ENCODE measurements around the gene CHAF1A.

CHAF1A gene

DNA sequence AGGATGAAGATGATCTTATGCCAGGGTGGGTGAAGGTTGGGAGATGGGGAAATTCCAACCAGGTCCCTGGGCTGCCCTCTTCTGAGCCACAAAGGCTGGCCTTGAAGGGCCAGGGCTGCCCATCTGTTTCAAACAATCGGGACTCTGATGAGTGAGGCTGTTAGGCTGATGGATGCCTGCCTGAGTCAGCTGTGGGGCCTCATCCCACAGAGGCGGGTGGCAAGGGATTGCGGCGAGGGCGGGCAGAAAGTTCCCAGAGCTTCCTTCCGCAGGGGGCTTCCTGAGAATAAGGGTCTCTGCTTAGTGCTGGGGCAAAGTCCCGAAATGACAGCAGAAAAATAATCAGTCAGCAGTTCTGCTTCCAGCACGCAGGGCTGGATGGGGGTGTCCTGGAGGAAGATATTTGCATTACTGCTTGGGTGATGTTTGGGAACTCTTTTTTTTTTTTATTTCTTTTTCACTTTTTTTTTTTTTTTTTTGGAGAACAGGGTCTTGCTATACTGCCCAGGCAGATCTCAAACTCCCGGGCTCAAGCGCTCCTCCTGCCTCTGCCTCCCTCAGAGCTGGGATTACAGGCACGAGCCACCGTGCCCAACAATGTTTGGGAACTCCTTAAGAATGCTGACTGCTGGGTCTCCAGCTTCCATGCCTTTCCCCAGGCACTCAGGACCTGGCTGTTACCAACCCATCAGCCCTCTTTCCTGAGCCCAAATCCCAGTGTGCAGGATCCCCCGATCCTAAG is 16.2 kb upstream of the CHAF1A start:
- H3K9me3 ChIP-seq (ENCODE audit: insufficient read depth, low read depth, low read length), result no peaks in the 10 kb centered on the region
- WGBS, result 94% methylated on average over 13 of the region's 13 CpGs
- H3K4me1 ChIP-seq (ENCODE audit: insufficient read depth, low read length), result peaks cover 16% of the 10 kb centered on the region
- no peaks in the 10 kb centered on the region for H3K27me3 ChIP-seq (ENCODE audit: insufficient read depth, low read length)
- H3K9ac ChIP-seq (ENCODE audit: low read depth, low read length), result no peak overlapping the region
- H3K27ac ChIP-seq (ENCODE audit: low read depth, low read length), result no peak overlapping the region
- H3K4me3 ChIP-seq (ENCODE audit: low read length), result no peak overlapping the region
- H3K36me3 ChIP-seq (ENCODE audit: insufficient read depth, low read length), result peaks cover 5% of the 10 kb centered on the region; the same call in 1 of the 2 replicates

DNA sequence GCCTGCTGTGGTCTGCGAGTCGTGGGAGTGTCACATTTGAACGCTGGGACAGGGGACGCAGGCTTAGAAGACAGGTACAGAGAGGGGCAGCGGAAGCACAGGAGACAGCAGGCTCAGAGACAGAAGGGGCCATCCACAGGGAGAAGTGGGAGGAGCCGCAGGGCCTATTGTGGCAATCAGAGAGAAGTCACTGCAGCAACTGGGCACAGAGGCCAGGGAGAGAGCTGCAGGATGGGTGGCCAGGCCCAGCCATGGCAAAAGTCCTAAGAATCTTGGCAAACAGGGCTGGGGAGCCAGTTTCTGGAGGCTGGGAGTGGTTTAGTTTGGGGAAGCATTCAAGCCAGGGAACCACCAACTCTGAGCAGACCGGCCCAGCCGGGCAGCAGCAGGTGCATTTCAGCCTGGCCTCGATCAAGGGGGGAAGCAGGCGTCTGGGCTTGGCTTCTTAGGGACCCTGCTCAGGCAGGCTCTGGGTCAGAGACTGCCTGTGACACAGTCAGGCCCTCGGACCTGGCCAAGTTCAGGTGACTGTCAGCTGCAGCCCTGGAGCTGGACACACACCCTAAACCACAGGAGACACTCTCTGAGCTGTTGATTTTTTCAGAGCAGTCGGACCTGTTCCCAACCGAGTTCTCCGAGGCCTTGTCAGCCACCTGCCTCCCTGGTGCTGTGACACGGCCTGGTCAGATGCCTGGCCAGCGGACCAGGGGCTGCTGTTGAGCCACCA is 13.9 kb upstream of the CHAF1A start:
- H3K4me1 ChIP-seq (ENCODE audit: insufficient read depth, low read length), result peaks cover 24% of the 10 kb centered on the region
- H3K4me3 ChIP-seq (ENCODE audit: low read length), result no peak overlapping the region
- no peak overlapping the region for H3K9ac ChIP-seq (ENCODE audit: low read depth, low read length)
- no peaks in the 10 kb centered on the region for H3K9me3 ChIP-seq (ENCODE audit: insufficient read depth, low read depth, low read length)
- WGBS, result 89% methylated on average over 16 of the region's 16 CpGs
- peaks cover 3% of the 10 kb centered on the region; the same call in 1 of the 2 replicates for H3K36me3 ChIP-seq (ENCODE audit: insufficient read depth, low read length)
- H3K27me3 ChIP-seq (ENCODE audit: insufficient read depth, low read length), result no peaks in the 10 kb centered on the region
- H3K27ac ChIP-seq (ENCODE audit: low read depth, low read length), result no peak overlapping the region

DNA sequence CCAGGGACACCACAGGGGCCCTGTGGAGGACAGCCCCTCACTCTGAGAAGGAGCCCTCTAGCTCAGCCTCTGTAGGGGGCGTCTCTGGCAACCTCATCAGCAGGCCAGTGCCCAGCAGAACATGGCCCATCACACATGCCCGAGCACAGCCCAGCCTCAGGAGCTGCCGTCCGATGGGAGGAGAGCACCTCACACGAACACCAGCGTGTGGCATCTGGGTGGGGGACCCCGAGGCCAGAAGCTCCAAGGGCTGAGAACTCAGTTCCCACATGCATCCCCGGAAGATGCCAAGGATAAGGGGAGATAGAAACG is 13.4 kb upstream of the CHAF1A start:
- Histone ChIP-seq H3K4me1 (ENCODE audit: insufficient read depth, low read length) (peaks cover 25% of the 10 kb centered on the region), H3K27ac (ENCODE audit: low read depth, low read length) (no peak overlapping the region), H3K36me3 (ENCODE audit: insufficient read depth, low read length) (no peaks in the 10 kb centered on the region), H3K9me3 (ENCODE audit: insufficient read depth, low read depth, low read length) (no peaks in the 10 kb centered on the region), H3K27me3 (ENCODE audit: insufficient read depth, low read length) (no peaks in the 10 kb centered on the region), H3K4me3 (ENCODE audit: low read length) (no peak overlapping the region), H3K9ac (ENCODE audit: low read depth, low read length) (no peak overlapping the region)
- 93% methylated on average over 9 of the region's 9 CpGs for WGBS

DNA sequence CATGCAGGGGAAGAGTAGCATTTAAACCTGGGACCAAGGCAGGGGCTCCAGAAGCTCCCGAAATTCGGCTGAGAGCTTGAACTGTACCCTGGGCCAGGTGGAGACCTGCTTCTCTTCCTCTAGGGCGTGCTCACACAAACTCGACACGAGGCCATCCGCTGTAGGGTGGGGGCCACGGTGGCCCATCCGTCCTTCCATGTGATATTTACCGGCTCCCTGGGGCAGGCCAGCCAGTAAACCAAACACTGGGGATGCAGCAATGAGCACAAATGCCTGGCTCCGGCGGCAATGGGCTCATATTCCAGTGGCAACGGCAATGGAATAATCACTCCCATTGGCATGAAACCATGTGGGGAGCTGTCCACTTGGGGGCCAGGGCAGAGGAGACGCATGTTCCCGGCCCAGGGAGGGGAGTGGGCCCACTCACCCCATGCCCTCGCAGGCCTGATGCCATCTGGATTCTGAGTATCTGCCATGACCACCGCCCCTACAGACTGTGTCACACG is 12.9 kb upstream of the CHAF1A start:
- H3K27me3 ChIP-seq (ENCODE audit: insufficient read depth, low read length), result no peaks in the 10 kb centered on the region
- H3K4me3 ChIP-seq (ENCODE audit: low read length), result no peak overlapping the region
- H3K36me3 ChIP-seq (ENCODE audit: insufficient read depth, low read length), result no peaks in the 10 kb centered on the region
- H3K27ac ChIP-seq (ENCODE audit: low read depth, low read length), result no peak overlapping the region; the same call in 1 of the 2 replicates
- no peaks in the 10 kb centered on the region for H3K9me3 ChIP-seq (ENCODE audit: insufficient read depth, low read depth, low read length)
- WGBS, result 78% methylated on average over 17 of the region's 17 CpGs
- peak overlapping the region; percentile 1; the same call in 1 of the 2 replicates for H3K9ac ChIP-seq (ENCODE audit: low read depth, low read length)
- peaks cover 30% of the 10 kb centered on the region for H3K4me1 ChIP-seq (ENCODE audit: insufficient read depth, low read length)

DNA sequence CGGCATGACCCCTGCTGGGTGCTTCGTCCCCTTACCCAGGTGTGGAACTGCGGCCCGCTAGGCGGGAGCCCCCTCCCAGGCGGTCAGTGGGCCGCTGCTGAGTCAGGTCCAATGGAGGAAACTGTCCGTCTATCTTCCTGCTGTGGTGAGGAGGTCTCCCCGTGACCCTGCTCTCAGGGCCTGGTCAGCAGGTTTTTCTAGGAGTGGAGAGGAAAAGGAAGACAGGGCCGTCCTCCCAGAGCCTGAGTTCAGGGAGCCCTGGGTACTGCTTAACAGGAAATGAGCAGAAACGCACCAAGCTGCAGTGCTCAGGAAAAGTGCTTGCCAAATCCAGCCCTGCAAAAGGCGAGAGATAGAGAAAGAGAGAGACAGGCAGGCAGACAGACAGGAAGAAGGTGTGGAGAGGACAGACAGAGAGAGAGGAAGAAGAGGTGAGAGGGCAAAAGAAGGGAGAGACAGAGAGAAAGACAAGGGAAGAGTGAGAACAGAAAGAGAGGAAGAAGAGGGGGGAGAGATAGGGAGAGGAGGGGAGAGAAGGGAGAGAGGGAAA is 12.3 kb upstream of the CHAF1A start:
- Histone ChIP-seq H3K27me3 (ENCODE audit: insufficient read depth, low read length) (no peaks in the 10 kb centered on the region), H3K4me3 (ENCODE audit: low read length) (peak overlapping the region; percentile 22; the same call in 1 of the 2 replicates), H3K9me3 (ENCODE audit: insufficient read depth, low read depth, low read length) (no peaks in the 10 kb centered on the region), H3K27ac (ENCODE audit: low read depth, low read length) (peak overlapping the region; percentile 3; the same call in 1 of the 2 replicates), H3K9ac (ENCODE audit: low read depth, low read length) (peak overlapping the region; percentile 1; the same call in 1 of the 2 replicates), H3K36me3 (ENCODE audit: insufficient read depth, low read length) (peaks cover 3% of the 10 kb centered on the region; the same call in 1 of the 2 replicates), H3K4me1 (ENCODE audit: insufficient read depth, low read length) (peaks cover 34% of the 10 kb centered on the region)
- WGBS, result 46% methylated on average over 12 of the region's 12 CpGs

DNA sequence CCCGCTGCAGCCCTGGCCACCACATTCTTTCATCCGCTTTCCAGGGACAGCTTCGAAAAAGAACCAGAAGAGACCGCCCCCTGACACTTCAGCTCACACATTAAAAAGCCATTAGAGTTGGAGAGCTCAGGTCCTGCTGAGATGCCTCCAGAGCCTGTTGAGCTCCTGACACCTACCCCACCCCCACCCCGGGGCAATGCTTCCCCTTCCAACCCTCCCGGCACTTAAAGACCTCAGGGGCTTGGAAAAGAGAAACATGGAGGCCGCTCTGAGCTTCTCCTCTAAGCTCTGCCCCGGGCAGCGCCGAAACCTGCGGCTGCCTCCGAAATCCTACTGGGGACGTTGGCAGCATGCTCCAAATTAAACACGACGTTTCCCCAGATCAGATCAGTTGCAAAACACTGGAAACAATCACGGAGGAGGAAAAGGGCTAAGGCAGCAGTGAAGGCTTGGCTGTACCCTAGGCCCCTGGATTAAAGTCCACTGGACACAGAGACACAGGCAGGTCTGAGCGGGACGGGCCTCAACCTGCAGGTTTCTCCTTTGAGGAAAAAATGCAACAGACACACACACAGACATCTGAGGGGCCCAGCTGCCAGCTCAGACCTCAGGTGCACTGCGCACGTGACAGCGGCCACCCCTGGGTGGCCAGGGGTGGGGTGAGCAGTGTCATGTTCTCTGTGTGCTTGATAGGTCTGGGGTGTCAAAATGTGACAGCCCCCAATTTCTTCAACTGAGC is 11.7 kb upstream of the CHAF1A start:
- WGBS, result 15% methylated on average over 20 of the region's 21 CpGs
- Histone ChIP-seq H3K9ac (ENCODE audit: low read depth, low read length) (peak overlapping the region; percentile 57), H3K9me3 (ENCODE audit: insufficient read depth, low read depth, low read length) (no peaks in the 10 kb centered on the region), H3K4me3 (ENCODE audit: low read length) (peak overlapping the region; percentile 41), H3K27me3 (ENCODE audit: insufficient read depth, low read length) (no peaks in the 10 kb centered on the region), H3K27ac (ENCODE audit: low read depth, low read length) (peak overlapping the region; percentile 54; the same call in 1 of the 2 replicates), H3K4me1 (ENCODE audit: insufficient read depth, low read length) (peaks cover 34% of the 10 kb centered on the region), H3K36me3 (ENCODE audit: insufficient read depth, low read length) (peaks cover 10% of the 10 kb centered on the region)

DNA sequence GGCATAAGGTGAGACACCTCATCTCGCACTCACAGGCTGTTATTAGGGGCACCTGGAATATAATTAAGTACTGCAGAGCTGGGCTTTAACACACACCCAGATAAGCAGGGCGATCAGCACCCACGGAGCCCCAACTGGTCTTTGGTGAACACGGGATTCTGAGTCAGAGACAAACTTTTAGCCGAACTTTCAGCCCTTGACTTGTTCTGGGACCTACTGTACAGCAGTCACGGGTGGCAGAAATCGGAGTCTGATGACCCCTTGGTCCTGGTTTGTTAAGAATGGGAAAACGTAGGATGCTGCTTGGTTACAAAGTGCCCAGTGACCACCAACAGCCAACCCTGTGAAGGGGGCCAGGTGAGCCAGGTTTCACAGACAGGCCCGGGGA is 11.1 kb upstream of the CHAF1A start:
- Histone ChIP-seq H3K27ac (ENCODE audit: low read depth, low read length) (no peak overlapping the region), H3K9ac (ENCODE audit: low read depth, low read length) (no peak overlapping the region), H3K36me3 (ENCODE audit: insufficient read depth, low read length) (peaks cover 12% of the 10 kb centered on the region), H3K4me1 (ENCODE audit: insufficient read depth, low read length) (peaks cover 34% of the 10 kb centered on the region), H3K9me3 (ENCODE audit: insufficient read depth, low read depth, low read length) (no peaks in the 10 kb centered on the region), H3K4me3 (ENCODE audit: low read length) (peak overlapping the region; percentile 41; the same call in 1 of the 2 replicates), H3K27me3 (ENCODE audit: insufficient read depth, low read length) (no peaks in the 10 kb centered on the region)
- WGBS, result 78% methylated on average over 9 of the region's 9 CpGs

DNA sequence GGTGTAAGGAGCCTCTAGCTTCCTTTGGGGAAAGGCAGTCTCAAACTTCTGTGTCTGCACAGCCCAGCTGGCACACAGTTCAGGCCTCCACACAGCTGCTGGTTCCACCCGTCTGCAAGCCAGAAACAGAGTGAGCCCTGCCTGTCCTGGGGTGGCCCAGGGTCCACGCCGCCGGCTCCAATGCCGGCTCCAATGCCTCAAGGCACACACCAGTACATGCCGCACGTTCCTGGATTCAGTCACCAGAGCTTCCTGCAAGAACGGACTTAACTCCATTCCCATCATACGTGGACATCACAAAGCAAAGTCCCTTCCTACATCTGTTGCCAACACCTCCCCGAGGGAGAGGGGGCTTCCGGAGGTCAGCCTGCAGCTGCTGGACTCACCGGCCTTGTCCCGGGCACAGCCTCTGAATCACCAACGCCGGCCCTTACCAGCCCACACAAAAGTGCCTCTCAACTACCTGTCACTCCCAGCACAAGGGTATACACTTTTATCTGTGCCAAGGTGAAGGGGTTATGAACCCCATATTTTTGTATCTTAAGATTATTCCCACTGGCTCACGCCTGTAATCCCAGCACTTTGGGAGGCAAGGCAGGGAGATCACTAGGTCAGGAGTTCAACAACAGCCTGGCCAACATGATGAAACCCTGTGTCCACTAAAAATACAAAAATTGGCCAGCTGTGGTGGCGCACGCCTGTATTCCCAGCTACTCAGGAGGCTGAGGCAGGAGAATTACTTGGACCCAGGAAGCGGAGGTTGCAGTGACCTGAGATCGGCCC is 10.5 kb upstream of the CHAF1A start:
- Histone ChIP-seq H3K9me3 (ENCODE audit: insufficient read depth, low read depth, low read length) (no peaks in the 10 kb centered on the region), H3K4me1 (ENCODE audit: insufficient read depth, low read length) (peaks cover 34% of the 10 kb centered on the region), H3K27ac (ENCODE audit: low read depth, low read length) (no peak overlapping the region), H3K36me3 (ENCODE audit: insufficient read depth, low read length) (peaks cover 16% of the 10 kb centered on the region), H3K27me3 (ENCODE audit: insufficient read depth, low read length) (no peaks in the 10 kb centered on the region), H3K4me3 (ENCODE audit: low read length) (no peak overlapping the region), H3K9ac (ENCODE audit: low read depth, low read length) (no peak overlapping the region)
- 89% methylated on average over 20 of the region's 20 CpGs for WGBS

DNA sequence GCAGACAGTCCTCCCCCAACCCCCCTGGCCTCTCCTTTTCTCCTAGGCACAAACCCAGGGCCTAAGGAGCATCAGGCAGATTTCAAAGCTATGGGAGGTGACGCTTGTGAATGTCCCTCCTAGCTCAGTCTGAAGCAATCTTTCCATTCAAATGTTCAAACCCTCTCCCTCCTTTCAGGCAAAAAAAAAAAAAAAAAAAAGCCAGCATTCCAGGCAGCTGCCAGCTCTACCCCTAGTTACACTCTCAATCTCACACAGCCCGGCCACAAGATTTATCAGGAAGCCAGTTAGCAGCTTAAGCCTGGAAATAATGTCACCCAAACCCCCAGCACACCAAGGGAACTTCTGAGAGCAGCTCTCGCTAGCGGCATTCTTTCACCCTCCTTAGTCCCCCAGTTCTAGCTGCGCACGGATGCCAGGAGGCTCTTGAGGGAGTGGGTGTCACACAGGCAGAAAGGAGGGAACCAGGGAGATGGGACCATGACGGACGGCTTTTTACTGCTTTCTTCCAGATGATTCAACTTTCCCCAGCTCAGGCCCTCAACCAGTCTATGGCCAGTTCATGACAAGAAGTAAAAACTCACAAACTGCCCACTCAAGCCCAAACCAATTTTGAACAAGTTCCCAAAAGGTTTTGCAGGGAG is 8.4 kb upstream of the CHAF1A start:
- H3K27me3 ChIP-seq (ENCODE audit: insufficient read depth, low read length), result no peaks in the 10 kb centered on the region
- no peaks in the 10 kb centered on the region for H3K9me3 ChIP-seq (ENCODE audit: insufficient read depth, low read depth, low read length)
- peak overlapping the region; percentile 6; the same call in 1 of the 2 replicates for H3K9ac ChIP-seq (ENCODE audit: low read depth, low read length)
- 68% methylated on average over 8 of the region's 8 CpGs for WGBS
- no peak overlapping the region; the same call in 1 of the 2 replicates for H3K27ac ChIP-seq (ENCODE audit: low read depth, low read length)
- H3K4me3 ChIP-seq (ENCODE audit: low read length), result no peak overlapping the region
- H3K4me1 ChIP-seq (ENCODE audit: insufficient read depth, low read length), result peaks cover 34% of the 10 kb centered on the region
- peaks cover 22% of the 10 kb centered on the region for H3K36me3 ChIP-seq (ENCODE audit: insufficient read depth, low read length)
